Mucosa of rectum (tissue), 2 donors: ENCODE measurements around the gene ID1.
A peak's percentile ranks its signal among the peaks of the same experiment; 100 is the strongest.

ENCODE experiments used
- H3K27ac ChIP-seq, 2 donors: one replicate each; pipeline ENCODE4 v1.7.0; 2013; ENCODE audit warnings: inconsistent platforms in 2 of 2, low read depth in 2 of 2, low read length in 2 of 2
- H3K27me3 ChIP-seq, 2 donors: one replicate each; pipeline ENCODE4 v1.7.0; 2013; ENCODE audit warnings: low read length in 2 of 2; ENCODE audit not compliant: control insufficient read depth in 2 of 2, insufficient read depth in 2 of 2
- H3K36me3 ChIP-seq, 2 donors: one replicate each; pipeline ENCODE4 v1.7.0; 2013; ENCODE audit warnings: low read length in 2 of 2; ENCODE audit not compliant: control insufficient read depth in 2 of 2, insufficient read depth in 2 of 2
- H3K4me1 ChIP-seq, 2 donors: one replicate each; pipeline ENCODE4 v1.7.0; 2013; ENCODE audit warnings: low read length in 2 of 2, mild to moderate bottlenecking in 1 of 2; ENCODE audit not compliant: control insufficient read depth in 2 of 2, insufficient read depth in 2 of 2
- H3K4me3 ChIP-seq, 2 donors: one replicate each; pipeline ENCODE4 v1.7.0; 2013; ENCODE audit warnings: low read length in 2 of 2
- H3K9ac ChIP-seq, 2 donors: one replicate each; pipeline ENCODE4 v1.7.0; 2013; ENCODE audit warnings: low read length in 2 of 2, low read depth in 1 of 2, mild to moderate bottlenecking in 1 of 2
- H3K9me3 ChIP-seq, 2 donors: one replicate each; pipeline ENCODE4 v1.7.0; 2013; ENCODE audit warnings: low read length in 2 of 2; ENCODE audit not compliant: control insufficient read depth in 2 of 2
- donor health status: healthy.
- donor health status: Normal muscosa, but diverticular disease.

The ID1 gene

DNA sequence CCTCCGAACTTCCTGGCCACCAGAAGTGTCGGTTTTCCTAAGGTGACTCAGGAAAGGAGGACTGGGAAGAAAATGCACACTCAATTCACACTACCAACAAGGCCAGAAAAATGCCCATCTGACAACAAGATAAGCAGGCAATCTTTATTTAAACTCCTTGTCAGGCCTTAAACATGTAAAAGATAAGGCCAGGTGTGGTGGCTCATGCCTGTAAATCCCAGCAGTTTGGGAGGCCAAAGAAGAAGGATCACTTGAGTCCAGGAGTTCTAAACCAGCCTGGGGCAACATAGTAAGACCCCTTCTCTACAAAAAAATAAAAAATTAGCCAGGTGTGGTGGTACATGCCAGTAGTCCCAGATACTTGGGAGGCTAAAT lies 7.6 kb upstream of the ID1 start:
- no peak overlapping the region for H3K4me3 ChIP-seq
- no peak overlapping the region for H3K9ac ChIP-seq
- H3K4me1 ChIP-seq: peaks cover 24 to 50% of the 10 kb centered on the region in 2 donors
- no peaks in the 10 kb centered on the region for H3K36me3 ChIP-seq
- peak overlapping the region; percentile 93 to 96 for H3K27ac ChIP-seq
- no peaks in the 10 kb centered on the region for H3K9me3 ChIP-seq
- H3K27me3 ChIP-seq: no peaks in the 10 kb centered on the region

DNA sequence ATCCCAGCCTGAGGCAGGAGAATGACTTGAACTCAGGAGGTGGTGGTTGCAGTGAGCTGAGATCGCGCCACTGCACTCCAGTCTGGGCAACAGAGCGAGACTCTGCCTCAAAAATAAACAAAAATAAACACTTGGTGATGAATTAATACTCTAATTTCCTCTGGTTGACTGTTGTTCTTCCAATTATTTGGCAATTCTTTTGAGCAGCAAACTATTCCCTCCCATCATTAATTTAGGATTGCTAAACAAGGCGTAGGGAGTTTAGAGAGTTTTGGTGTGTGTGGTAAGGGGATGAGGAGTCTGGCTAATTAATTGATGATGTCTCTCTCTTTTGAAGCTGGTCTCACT lies 2.7 kb upstream of the ID1 start:
- Histone ChIP-seq H3K9me3 (no peaks in the 10 kb centered on the region), H3K9ac (peak overlapping the region; percentile 34 to 38), H3K27me3 (no peaks in the 10 kb centered on the region), H3K4me3 (no peak overlapping the region), H3K27ac (peak overlapping the region; percentile 97 to 98), H3K4me1 (peaks cover 25 to 36% of the 10 kb centered on the region in 2 donors), H3K36me3 (peaks cover 0 to 3% of the 10 kb centered on the region in 2 donors)

GRCh38 chr20:31602779-31603441 lies 2.2 kb upstream of the ID1 start:
- Histone ChIP-seq H3K9me3 (no peaks in the 10 kb centered on the region), H3K36me3 (peaks cover 0 to 3% of the 10 kb centered on the region in 2 donors), H3K4me1 (peaks cover 30 to 40% of the 10 kb centered on the region in 2 donors), H3K27ac (peak overlapping the region; percentile 97 to 98), H3K9ac (peak overlapping the region; percentile 34 to 38), H3K27me3 (no peaks in the 10 kb centered on the region), H3K4me3 (no peak overlapping the region)

DNA sequence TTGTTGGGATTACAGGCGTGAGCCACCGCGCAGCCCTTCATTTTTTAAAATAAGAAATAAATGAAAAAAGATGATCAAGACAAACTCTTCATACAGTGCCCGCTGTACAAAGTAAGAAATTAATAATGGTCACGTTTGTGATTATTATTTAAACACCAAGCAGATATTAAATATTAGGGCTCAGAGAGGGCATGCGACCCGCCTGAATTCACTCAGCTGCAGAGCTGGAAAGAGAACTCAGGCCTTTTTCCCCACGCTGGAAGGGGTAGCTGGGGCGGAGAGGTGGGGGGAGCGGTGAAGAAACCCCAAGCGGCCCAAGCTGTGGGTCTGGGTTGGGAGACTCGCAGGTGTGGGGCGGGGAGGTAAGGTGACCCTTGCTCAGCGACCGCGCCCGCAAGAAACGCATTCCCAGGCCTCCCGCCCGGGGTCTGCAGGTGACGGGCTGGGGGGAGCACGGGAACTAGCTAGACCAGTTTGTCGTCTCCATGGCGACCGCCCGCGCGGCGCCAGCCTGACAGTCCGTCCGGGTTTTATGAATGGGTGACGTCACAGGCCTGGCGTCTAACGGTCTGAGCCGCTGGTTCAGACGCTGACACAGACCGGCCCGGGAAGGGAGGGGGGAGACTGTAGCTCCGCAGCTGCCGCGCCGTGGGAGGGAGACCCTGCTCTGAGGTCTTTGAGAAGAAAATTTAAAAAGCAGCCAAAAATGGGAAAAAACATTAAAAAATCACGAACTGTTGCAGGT lies 1.1 kb upstream of the ID1 start:
- Histone ChIP-seq H3K36me3 (peaks cover 0 to 3% of the 10 kb centered on the region in 2 donors), H3K9ac (peak overlapping the region; percentile 97 to 98), H3K27me3 (no peaks in the 10 kb centered on the region), H3K9me3 (no peaks in the 10 kb centered on the region), H3K27ac (peak overlapping the region; percentile 97 to 98), H3K4me1 (peaks cover 39 to 45% of the 10 kb centered on the region in 2 donors), H3K4me3 (peak overlapping the region; percentile 78 to 95)

GRCh38 chr20:31604567-31605030 lies 490 bp upstream of the ID1 start:
- peaks cover 39 to 50% of the 10 kb centered on the region in 2 donors for H3K4me1 ChIP-seq
- peak overlapping the region; percentile 78 to 95 for H3K4me3 ChIP-seq
- H3K9ac ChIP-seq: peak overlapping the region; percentile 97 to 98
- no peaks in the 10 kb centered on the region for H3K9me3 ChIP-seq
- H3K27me3 ChIP-seq: no peaks in the 10 kb centered on the region
- H3K36me3 ChIP-seq: peaks cover 0 to 3% of the 10 kb centered on the region in 2 donors
- peak overlapping the region; percentile 97 to 98 for H3K27ac ChIP-seq

DNA sequence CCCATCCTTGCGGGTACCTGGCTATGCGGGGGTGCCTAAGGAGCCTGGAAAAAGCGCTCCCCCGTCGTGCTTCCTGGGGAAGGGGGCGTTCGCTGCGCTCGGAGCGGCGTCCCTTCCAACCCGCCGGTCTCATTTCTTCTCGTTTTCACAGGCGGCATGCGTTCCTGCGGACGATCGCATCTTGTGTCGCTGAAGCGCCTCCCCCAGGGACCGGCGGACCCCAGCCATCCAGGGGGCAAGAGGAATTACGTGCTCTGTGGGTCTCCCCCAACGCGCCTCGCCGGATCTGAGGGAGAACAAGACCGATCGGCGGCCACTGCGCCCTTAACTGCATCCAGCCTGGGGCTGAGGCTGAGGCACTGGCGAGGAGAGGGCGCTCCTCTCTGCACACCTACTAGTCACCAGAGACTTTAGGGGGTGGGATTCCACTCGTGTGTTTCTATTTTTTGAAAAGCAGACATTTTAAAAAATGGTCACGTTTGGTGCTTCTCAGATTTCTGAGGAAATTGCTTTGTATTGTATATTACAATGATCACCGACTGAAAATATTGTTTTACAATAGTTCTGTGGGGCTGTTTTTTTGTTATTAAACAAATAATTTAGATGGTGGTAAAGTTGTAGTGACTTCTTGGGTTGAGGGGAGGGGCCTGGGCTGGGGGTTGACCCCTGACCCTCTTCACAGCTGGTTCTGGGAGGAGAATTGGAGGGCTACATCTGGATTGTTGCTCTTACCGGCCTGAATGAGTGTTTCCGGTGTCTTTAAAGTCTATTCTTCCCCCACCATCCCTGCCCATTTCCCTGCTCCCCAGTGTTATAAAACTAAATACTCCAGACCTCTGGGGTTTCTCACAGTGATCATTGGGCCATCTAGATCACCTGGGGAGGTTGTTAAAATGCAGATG lies 1.1 kb downstream of the ID1 start:
- Histone ChIP-seq H3K27ac (peak overlapping the region; percentile 97 to 98), H3K4me3 (peak overlapping the region; percentile 78 to 95), H3K27me3 (no peaks in the 10 kb centered on the region), H3K4me1 (peaks cover 44 to 57% of the 10 kb centered on the region in 2 donors), H3K9ac (peak overlapping the region; percentile 97 to 98), H3K9me3 (no peaks in the 10 kb centered on the region), H3K36me3 (peaks cover 0 to 3% of the 10 kb centered on the region in 2 donors)

- Histone ChIP-seq H3K27me3 (no peaks in the 10 kb centered on the region), H3K9ac (peak overlapping the region; percentile 97 to 98), H3K9me3 (no peaks in the 10 kb centered on the region), H3K4me1 (peaks cover 44 to 64% of the 10 kb centered on the region in 2 donors), H3K27ac (peak overlapping the region; percentile 97 to 98), H3K36me3 (peaks cover 0 to 3% of the 10 kb centered on the region in 2 donors), H3K4me3 (peak overlapping the region; percentile 78 to 95)
Observed at GRCh38 chr20:31606804-31607639, 1.9 kb downstream of the ID1 start.

GRCh38 chr20:31607640-31608250 lies 2.7 kb downstream of the ID1 start:
- Histone ChIP-seq H3K9me3 (no peaks in the 10 kb centered on the region), H3K27me3 (no peaks in the 10 kb centered on the region), H3K4me3 (peak overlapping the region; percentile 78 to 95), H3K36me3 (peaks cover 0 to 3% of the 10 kb centered on the region in 2 donors), H3K4me1 (peaks cover 45 to 64% of the 10 kb centered on the region in 2 donors), H3K9ac (peak overlapping the region; percentile 97 to 98), H3K27ac (peak overlapping the region; percentile 97 to 98)
